PFSK-1 (cell line): ENCODE data around the gene RBM17.

Experiments used
- FOXP2 ChIP-seq: optimal IDR thresholded peaks from 2 replicates; pipeline ENCODE3; 2011; ENCODE audit warnings: borderline replicate concordance, control low read depth, inconsistent platforms; ENCODE audit not compliant: insufficient read depth; ENCODE audit errors: extremely low read length, extremely low read depth
- POLR2AphosphoS5 ChIP-seq: IDR thresholded peaks from 2 replicates; pipeline ENCODE4 v1.6.1; 2012; ENCODE audit warnings: low read depth, mild to moderate bottlenecking, control low read depth, low read length, moderate library complexity
- SIN3A ChIP-seq: IDR thresholded peaks from 2 replicates; pipeline ENCODE4 v1.6.1; 2012; ENCODE audit warnings: mild to moderate bottlenecking, low read length, moderate library complexity, borderline replicate concordance; ENCODE audit not compliant: insufficient read depth
- TAF1 ChIP-seq: IDR thresholded peaks from 2 replicates; pipeline ENCODE4 v1.6.1; 2012; ENCODE audit warnings: low read length, control low read depth, borderline replicate concordance; ENCODE audit not compliant: insufficient read depth
- TF ChIP-seq, protein P1 (sequence below), 2 experiments: IDR thresholded peaks; 2 replicates each; pipeline versions ENCODE4 v1.6.1 to v1.8.0; 2011 to 2012; ENCODE audit warnings: low read depth in 2 of 2, low read length in 2 of 2, control low read depth in 1 of 2, inconsistent platforms in 1 of 2, mild to moderate bottlenecking in 1 of 2, moderate library complexity in 1 of 2; ENCODE audit not compliant: insufficient read depth in 1 of 2

RBM17 gene

DNA sequence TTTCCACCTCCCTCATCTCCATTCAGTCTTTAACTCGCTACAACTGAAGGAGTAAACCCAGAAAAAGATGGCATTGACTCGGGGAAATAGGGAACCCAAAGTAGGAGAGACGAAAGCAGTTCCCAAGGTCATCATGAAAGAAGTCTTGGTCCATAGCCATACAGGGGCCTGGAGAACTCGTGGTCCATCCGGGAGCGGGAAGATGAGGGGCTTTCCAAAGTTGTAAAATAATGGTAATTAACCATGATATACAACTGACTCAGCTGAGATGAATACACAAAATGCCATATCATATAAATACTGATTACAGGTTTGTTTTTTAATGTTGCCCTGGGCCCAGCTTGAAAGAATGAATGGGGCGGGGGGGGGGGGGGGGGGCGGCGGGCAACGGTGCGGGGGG, 32.3 kb downstream of the RBM17 start:
- TF ChIP-seq POLR2AphosphoS5 (no peak), FOXP2 (no peak), SIN3A (no peak), TAF1 (no peak)
- TF ChIP-seq, protein P1, sequence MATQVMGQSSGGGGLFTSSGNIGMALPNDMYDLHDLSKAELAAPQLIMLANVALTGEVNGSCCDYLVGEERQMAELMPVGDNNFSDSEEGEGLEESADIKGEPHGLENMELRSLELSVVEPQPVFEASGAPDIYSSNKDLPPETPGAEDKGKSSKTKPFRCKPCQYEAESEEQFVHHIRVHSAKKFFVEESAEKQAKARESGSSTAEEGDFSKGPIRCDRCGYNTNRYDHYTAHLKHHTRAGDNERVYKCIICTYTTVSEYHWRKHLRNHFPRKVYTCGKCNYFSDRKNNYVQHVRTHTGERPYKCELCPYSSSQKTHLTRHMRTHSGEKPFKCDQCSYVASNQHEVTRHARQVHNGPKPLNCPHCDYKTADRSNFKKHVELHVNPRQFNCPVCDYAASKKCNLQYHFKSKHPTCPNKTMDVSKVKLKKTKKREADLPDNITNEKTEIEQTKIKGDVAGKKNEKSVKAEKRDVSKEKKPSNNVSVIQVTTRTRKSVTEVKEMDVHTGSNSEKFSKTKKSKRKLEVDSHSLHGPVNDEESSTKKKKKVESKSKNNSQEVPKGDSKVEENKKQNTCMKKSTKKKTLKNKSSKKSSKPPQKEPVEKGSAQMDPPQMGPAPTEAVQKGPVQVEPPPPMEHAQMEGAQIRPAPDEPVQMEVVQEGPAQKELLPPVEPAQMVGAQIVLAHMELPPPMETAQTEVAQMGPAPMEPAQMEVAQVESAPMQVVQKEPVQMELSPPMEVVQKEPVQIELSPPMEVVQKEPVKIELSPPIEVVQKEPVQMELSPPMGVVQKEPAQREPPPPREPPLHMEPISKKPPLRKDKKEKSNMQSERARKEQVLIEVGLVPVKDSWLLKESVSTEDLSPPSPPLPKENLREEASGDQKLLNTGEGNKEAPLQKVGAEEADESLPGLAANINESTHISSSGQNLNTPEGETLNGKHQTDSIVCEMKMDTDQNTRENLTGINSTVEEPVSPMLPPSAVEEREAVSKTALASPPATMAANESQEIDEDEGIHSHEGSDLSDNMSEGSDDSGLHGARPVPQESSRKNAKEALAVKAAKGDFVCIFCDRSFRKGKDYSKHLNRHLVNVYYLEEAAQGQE (IDR thresholded peaks at IDR 0.05; ENCODE audit: insufficient read depth in 1 of 2, low read depth in 2 of 2, low read length in 2 of 2) = no peak

DNA sequence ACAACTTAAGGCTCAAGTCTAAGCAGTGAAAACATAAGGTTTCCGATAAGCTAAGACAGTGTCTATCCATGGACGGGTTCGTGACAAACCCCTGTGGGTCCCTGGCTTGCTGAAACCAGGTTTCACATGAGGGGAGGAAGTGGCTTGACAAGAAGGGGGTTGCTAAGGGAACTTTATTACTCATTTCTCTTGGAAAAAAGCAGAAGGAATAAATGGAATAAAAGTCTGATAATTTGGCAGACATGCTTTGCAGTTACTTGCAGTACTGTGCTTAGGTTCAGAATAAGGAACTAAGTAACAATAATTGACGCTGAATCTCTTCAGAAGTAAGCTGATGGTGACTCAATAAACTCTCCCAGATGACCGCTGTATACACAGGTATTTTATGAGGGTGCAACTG, 34.7 kb downstream of the RBM17 start:
- TF ChIP-seq, protein P1 (IDR thresholded peaks at IDR 0.05; ENCODE audit: insufficient read depth in 1 of 2, low read depth in 2 of 2, low read length in 2 of 2) = no peak
- TF ChIP-seq SIN3A = no peak
- TF ChIP-seq TAF1 = no peak
- no peak for TF ChIP-seq POLR2AphosphoS5
- no peak for TF ChIP-seq FOXP2

DNA sequence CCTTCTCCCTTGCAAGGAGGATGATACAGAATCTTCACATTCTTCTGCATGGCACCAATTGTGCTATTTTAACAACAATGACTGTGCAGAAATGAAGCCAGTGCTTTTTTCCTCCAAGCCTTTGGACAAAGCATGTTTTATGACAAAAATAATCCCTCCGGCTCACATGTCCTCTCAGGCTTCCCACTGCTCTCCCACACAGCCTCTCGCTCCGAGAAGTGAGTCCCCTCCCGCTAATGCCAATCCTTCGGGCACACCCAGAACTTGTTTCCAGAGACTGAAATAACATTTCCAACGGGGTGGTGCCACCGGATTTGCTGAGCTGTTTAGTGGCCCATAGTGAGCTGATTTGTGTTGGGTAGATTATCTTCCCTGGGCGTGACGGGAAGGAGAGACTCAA, 35.8 kb downstream of the RBM17 start:
- TF ChIP-seq TAF1 = no peak

DNA sequence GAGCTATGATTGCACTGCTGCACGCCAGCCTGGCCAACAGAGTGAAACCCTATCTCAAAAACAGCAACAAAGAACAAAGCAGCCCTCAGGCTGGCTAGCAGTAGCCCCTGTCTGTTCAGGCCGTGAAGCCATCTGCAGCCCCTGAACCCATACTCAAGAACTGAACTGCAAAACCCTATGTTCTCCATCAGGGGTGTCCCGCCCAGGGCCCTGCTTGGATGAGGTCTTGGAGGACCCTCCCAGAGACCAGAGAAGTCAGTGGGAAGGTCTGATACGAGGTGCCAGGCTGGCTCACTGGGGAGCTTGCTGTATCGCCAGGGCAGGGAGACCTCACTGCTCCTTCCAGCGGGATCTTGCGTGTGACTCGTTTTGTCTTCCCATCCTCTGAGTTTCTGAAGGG, 39.3 kb downstream of the RBM17 start:
- TF ChIP-seq FOXP2 (no peak), POLR2AphosphoS5 (no peak), TAF1 (no peak)
- TF ChIP-seq, protein P1 (IDR thresholded peaks at IDR 0.05; ENCODE audit: insufficient read depth in 1 of 2, low read depth in 2 of 2, low read length in 2 of 2) = no peak

DNA sequence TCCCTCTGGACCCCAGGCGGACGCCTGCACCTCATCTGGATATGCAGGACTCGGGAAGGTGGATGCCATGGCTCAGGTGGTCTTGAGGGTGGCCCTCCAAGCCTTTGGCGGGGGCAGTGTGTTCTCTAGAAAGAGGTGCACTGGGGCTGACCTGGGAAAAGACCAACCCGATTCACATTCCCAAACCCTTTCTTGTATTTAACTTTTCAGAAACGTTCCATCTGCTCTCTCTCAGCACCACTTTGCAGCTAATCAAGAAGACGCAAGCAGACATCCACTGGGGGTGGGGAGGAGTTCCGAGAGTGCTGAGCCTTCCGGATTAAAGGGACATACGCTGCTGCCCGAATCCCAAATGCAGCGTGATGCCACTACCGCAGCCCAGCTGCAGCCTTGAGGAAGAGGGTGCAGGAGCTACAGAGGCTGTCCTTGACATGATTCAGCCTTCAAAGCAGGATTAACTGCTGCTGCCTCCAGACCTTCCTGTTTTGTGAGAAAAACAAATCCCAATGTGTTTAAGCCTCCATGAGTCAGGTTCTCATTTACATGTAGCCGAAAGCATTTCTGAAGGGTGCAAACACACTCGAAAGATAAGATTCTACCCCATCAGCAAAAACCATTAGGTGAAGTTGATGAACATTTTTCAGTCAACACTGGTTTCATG, 39.9 kb downstream of the RBM17 start:
- TF ChIP-seq, protein P1 (IDR thresholded peaks at IDR 0.05; ENCODE audit: insufficient read depth in 1 of 2, low read depth in 2 of 2, low read length in 2 of 2) = no peak
- TF ChIP-seq POLR2AphosphoS5 = no peak
- no peak for TF ChIP-seq SIN3A
- TF ChIP-seq TAF1 = no peak
- TF ChIP-seq FOXP2 = no peak
